K562 (cell line): ENCODE results near the gene RIPK3. TPM values are rescaled to one million over a fixed set of nuclear protein-coding genes. Genes with fewer than 3 reads are reported as not detected.

Experiments
- ATF7 ChIP-seq: fragments of 450-650 bp; IDR thresholded peaks from 2 replicates; pipeline ENCODE4 v1.7.1; 2014; ENCODE audit warnings: mild to moderate bottlenecking, moderate library complexity
- FOS ChIP-seq: IDR thresholded peaks from 3 replicates; pipeline ENCODE4 v1.6.1; 2011; ENCODE audit not compliant: insufficient read length; ENCODE audit errors: extremely low read depth
- LEF1 ChIP-seq: fragments of 450-650 bp; IDR thresholded peaks from 2 replicates; pipeline ENCODE4 v1.6.1; 2016; ENCODE audit warnings: mild to moderate bottlenecking
- RAD21 ChIP-seq, 2 experiments: fragments of 250-450 bp in 1 of 2; fragments of 450-650 bp in 1 of 2; sonication (Bioruptor Pico) in 1 of 2; formaldehyde crosslinking in 1 of 2; IDR thresholded peaks in 1 of 2; conservative IDR thresholded peaks in 1 of 2; 2 replicates each; pipeline versions ENCODE4 v1.4.0 to v1.8.0; 2020 to 2022; ENCODE audit warnings: mild to moderate bottlenecking in 2 of 2, moderate library complexity in 1 of 2
- RBFOX2 ChIP-seq: fragments of 200-400 bp; formaldehyde crosslinking; IDR thresholded peaks from 2 replicates; pipeline ENCODE4 v1.6.1; 2017; ENCODE audit warnings: low read depth, mild to moderate bottlenecking, low read length, moderate library complexity
- RFX5 ChIP-seq: IDR thresholded peaks from 2 replicates; pipeline ENCODE4 v1.6.1; 2011; ENCODE audit warnings: low read depth, mild to moderate bottlenecking, improper control_type of control experiment, low read length
- STAT5B ChIP-seq: fragments of 250-450 bp; sonication (Bioruptor Pico); IDR thresholded peaks from 2 replicates; pipeline ENCODE4 v1.8.0; 2021; ENCODE audit warnings: mild to moderate bottlenecking, inconsistent platforms
- ZNF384 ChIP-seq: IDR thresholded peaks from 2 replicates; pipeline ENCODE4 v1.6.1; 2012; ENCODE audit warnings: low read depth, low read length, improper control_type of control experiment
- ZNF79 ChIP-seq: fragments of 250-450 bp; sonication (Bioruptor Pico); IDR thresholded peaks from 2 replicates; pipeline ENCODE4 v1.4.0; 2020; ENCODE audit warnings: low read depth, mild to moderate bottlenecking, moderate library complexity
- polyA plus RNA-seq, 8 experiments: library from polyadenylated mRNA; depleted of rRNA in 4 of 8; stranded (reverse) in 5 of 8; unstranded in 3 of 8; fragments of >200 nt; fragmentation: Nextera tagmentation in 2 of 8; fragmentation: Illumina TruSeq in 1 of 8; extraction: Ambion mirVana in 2 of 8; extraction: Trizol in 1 of 8; gene quantifications; 2 replicates each; pipeline versions ENCODE4 v1.2.1 to v1.2.3, GENCODE V29; 2011 to 2014; ENCODE audit warnings: inconsistent platforms in 1 of 8, missing spikeins in 1 of 8
- total RNA-seq, 7 experiments: library from RNA; depleted of rRNA in 6 of 7; stranded (reverse); fragments of >200 nt in 6 of 7; fragmentation: Illumina TruSeq in 2 of 7; extraction: Trizol in 2 of 7; gene quantifications; 2 replicates each; pipeline versions ENCODE4 v1.2.1 to v1.2.3, GENCODE V29; 2011 to 2021; ENCODE audit warnings: low replicate concordance in 1 of 7
- TF ChIP-seq, protein P1 (sequence below): sonication (generic); formaldehyde crosslinking; IDR thresholded peaks from 2 replicates; pipeline ENCODE4 v1.8.0; 2022; ENCODE audit warnings: mild to moderate bottlenecking, missing genetic modification reagents
- TF ChIP-seq, protein P2 (sequence below), 2 experiments: fragments of 450-650 bp; conservative IDR thresholded peaks; 2 replicates each; pipeline ENCODE4 v1.6.1; 2017; ENCODE audit warnings: mild to moderate bottlenecking in 2 of 2, moderate library complexity in 2 of 2
- TF ChIP-seq, protein P3 (sequence below), 2 experiments: fragments of 250-450 bp in 1 of 2; fragments of 450-650 bp in 1 of 2; sonication (Bioruptor Pico) in 1 of 2; IDR thresholded peaks; 2 replicates each; pipeline versions ENCODE4 v1.6.1 to v1.8.0; 2016 to 2021; ENCODE audit warnings: mild to moderate bottlenecking in 2 of 2, moderate library complexity in 2 of 2, missing compliant biosample characterization in 1 of 2, missing genetic modification characterization in 1 of 2

The RIPK3 gene
- total and polyA plus RNA-seq, 9 of the 15 experiments (the other 6 are each of a cell fraction or from before 2014, with no cell fraction given), result 0.03 to 0.43 (median 0.28) TPM; not detected in 3

DNA sequence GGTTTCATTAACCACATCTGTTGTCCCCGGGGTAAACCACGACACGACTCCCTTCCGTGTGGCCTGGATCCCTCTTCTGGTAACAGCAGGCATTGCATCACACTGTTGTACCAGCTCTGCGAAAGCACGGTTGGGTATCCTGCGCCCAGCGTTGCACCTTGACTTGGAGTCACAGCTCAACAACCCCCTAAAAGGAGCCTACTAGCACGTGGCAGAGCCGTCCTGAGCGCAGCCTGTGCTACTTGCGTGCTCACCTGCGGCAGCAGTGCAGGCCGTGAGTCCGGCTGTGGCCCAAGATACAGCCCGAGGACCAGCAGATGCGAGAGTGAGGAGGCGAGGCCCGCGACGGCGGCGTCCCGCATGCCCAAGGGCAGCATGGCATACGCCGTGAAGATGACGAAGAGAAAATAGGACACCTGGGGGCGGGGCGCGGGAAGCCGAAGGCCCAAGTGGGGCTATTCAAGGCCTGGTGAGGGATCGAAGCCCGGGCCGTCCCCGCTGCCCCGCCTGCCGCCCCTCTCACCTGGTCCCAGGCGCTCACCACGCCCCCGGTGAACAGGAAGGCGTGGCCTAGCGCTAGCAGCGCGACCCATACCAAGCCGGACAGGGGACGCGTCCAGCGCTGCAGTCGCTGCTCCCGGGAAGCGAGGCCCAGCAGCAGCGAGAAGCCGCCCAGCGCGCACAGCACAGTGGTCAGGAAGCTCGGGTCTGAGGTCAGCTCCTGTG is 7.4 kb downstream of the RIPK3 start (continued):
- TF ChIP-seq RAD21 (CRISPR knock-in tag; conservative IDR thresholded peaks at IDR 0.05 in 1 of 2, IDR thresholded peaks at IDR 0.05 in 1 of 2) (peak; percentile 33 to 48; a peak in 3 of 4 replicates), LEF1 (no peak), ZNF79 (CRISPR knock-in tag) (no peak), RBFOX2 (peak; percentile 71), STAT5B (CRISPR knock-in tag) (no peak), RFX5 (no peak), ZNF384 (peak; percentile 51; the same call in 1 of the 2 replicates), ATF7 (0 out of 2 replicates have a peak, but pooled peaks have one; percentile 11), FOS (no peak)
- TF ChIP-seq, protein P1, sequence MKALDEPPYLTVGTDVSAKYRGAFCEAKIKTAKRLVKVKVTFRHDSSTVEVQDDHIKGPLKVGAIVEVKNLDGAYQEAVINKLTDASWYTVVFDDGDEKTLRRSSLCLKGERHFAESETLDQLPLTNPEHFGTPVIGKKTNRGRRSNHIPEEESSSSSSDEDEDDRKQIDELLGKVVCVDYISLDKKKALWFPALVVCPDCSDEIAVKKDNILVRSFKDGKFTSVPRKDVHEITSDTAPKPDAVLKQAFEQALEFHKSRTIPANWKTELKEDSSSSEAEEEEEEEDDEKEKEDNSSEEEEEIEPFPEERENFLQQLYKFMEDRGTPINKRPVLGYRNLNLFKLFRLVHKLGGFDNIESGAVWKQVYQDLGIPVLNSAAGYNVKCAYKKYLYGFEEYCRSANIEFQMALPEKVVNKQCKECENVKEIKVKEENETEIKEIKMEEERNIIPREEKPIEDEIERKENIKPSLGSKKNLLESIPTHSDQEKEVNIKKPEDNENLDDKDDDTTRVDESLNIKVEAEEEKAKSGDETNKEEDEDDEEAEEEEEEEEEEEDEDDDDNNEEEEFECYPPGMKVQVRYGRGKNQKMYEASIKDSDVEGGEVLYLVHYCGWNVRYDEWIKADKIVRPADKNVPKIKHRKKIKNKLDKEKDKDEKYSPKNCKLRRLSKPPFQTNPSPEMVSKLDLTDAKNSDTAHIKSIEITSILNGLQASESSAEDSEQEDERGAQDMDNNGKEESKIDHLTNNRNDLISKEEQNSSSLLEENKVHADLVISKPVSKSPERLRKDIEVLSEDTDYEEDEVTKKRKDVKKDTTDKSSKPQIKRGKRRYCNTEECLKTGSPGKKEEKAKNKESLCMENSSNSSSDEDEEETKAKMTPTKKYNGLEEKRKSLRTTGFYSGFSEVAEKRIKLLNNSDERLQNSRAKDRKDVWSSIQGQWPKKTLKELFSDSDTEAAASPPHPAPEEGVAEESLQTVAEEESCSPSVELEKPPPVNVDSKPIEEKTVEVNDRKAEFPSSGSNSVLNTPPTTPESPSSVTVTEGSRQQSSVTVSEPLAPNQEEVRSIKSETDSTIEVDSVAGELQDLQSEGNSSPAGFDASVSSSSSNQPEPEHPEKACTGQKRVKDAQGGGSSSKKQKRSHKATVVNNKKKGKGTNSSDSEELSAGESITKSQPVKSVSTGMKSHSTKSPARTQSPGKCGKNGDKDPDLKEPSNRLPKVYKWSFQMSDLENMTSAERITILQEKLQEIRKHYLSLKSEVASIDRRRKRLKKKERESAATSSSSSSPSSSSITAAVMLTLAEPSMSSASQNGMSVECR, result peak; percentile 48; the same call in 1 of the 2 replicates
- TF ChIP-seq, protein P2, sequence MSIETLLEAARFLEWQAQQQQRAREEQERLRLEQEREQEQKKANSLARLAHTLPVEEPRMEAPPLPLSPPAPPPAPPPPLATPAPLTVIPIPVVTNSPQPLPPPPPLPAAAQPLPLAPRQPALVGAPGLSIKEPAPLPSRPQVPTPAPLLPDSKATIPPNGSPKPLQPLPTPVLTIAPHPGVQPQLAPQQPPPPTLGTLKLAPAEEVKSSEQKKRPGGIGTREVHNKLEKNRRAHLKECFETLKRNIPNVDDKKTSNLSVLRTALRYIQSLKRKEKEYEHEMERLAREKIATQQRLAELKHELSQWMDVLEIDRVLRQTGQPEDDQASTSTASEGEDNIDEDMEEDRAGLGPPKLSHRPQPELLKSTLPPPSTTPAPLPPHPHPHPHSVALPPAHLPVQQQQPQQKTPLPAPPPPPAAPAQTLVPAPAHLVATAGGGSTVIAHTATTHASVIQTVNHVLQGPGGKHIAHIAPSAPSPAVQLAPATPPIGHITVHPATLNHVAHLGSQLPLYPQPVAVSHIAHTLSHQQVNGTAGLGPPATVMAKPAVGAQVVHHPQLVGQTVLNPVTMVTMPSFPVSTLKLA (conservative IDR thresholded peaks at IDR 0.05), result peak in 1 of 2 experiments; percentile 14; a peak in 1 of 4 replicates
- TF ChIP-seq, protein P3, sequence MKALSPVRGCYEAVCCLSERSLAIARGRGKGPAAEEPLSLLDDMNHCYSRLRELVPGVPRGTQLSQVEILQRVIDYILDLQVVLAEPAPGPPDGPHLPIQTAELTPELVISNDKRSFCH (CRISPR knock-in tag; IDR thresholded peaks at IDR 0.05), result no peak
- TF ChIP-seq, protein P3 (tag; IDR thresholded peaks at IDR 0.05), result peak; percentile 56; the same call in 1 of the 2 replicates
